Duodenal mucosa (tissue), 2 donors: ENCODE data around the gene ZNF324.
"Not testable (repeated sequence)": the region's sequence is repeated elsewhere in the genome, so short reads cannot be mapped to it uniquely, and the experiment has no call there.

Experiments
- H3K27ac ChIP-seq: one replicate; pipeline ENCODE4 v1.7.0; 2013; ENCODE audit warnings: low read depth, low read length
- H3K27me3 ChIP-seq, 2 donors: one replicate each; pipeline ENCODE4 v1.7.0; 2013; ENCODE audit warnings: low read length in 2 of 2, control low read depth in 1 of 2; ENCODE audit not compliant: insufficient read depth in 2 of 2, control insufficient read depth in 1 of 2
- H3K36me3 ChIP-seq, 2 donors: one replicate each; pipeline ENCODE4 v1.7.0; 2013; ENCODE audit warnings: low read length in 2 of 2, control low read depth in 1 of 2; ENCODE audit not compliant: insufficient read depth in 2 of 2, control insufficient read depth in 1 of 2
- H3K4me1 ChIP-seq, 2 donors: one replicate each; pipeline ENCODE4 v1.7.0; 2013; ENCODE audit warnings: low read length in 2 of 2, control low read depth in 1 of 2; ENCODE audit not compliant: insufficient read depth in 2 of 2, control insufficient read depth in 1 of 2
- H3K4me3 ChIP-seq, 2 donors: one replicate each; pipeline ENCODE4 v1.7.0; 2013; ENCODE audit warnings: low read length in 2 of 2, low read depth in 1 of 2
- H3K9ac ChIP-seq, 2 donors: one replicate each; pipeline ENCODE4 v1.7.0; 2013; ENCODE audit warnings: low read length in 2 of 2, low read depth in 1 of 2
- H3K9me3 ChIP-seq, 2 donors: one replicate each; pipeline ENCODE4 v1.7.0; 2013; ENCODE audit warnings: low read length in 2 of 2, control low read depth in 1 of 2; ENCODE audit not compliant: control insufficient read depth in 1 of 2

The ZNF324 gene

GRCh38 chr19:58479303-58479702 lies 12.4 kb downstream of the ZNF324 start:
- Histone ChIP-seq H3K4me1 (peaks cover 14% of the 10 kb centered on the region in 2 donors), H3K9ac (no peak overlapping the region), H3K4me3 (no peak overlapping the region), H3K9me3 (no peaks in the 10 kb centered on the region), H3K27me3 (no peaks in the 10 kb centered on the region), H3K36me3 (peaks cover 0 to 13% of the 10 kb centered on the region in 2 donors), H3K27ac (no peak overlapping the region)

GRCh38 chr19:58479736-58480480 lies 13.0 kb downstream of the ZNF324 start:
- Histone ChIP-seq H3K9me3 (no peaks in the 10 kb centered on the region), H3K27ac (no peak overlapping the region), H3K9ac (no peak overlapping the region), H3K27me3 (no peaks in the 10 kb centered on the region), H3K36me3 (peaks cover 0 to 13% of the 10 kb centered on the region in 2 donors), H3K4me3 (no peak overlapping the region), H3K4me1 (peaks cover 12 to 14% of the 10 kb centered on the region in 2 donors)

- Histone ChIP-seq H3K4me1 (peaks cover 7 to 9% of the 10 kb centered on the region in 2 donors), H3K36me3 (peaks cover 0 to 13% of the 10 kb centered on the region in 2 donors), H3K27ac (no peak overlapping the region), H3K9me3 (no peaks in the 10 kb centered on the region), H3K9ac (no peak overlapping the region), H3K4me3 (no peak overlapping the region), H3K27me3 (no peaks in the 10 kb centered on the region)
Observed at GRCh38 chr19:58480481-58480830, 13.6 kb downstream of the ZNF324 start.

GRCh38 chr19:58480831-58481230 lies 14.0 kb downstream of the ZNF324 start:
- no peaks in the 10 kb centered on the region for H3K27me3 ChIP-seq
- H3K9ac ChIP-seq = no peak overlapping the region
- peaks cover 0 to 13% of the 10 kb centered on the region in 2 donors for H3K36me3 ChIP-seq
- H3K27ac ChIP-seq = no peak overlapping the region
- no peaks in the 10 kb centered on the region for H3K9me3 ChIP-seq
- peaks cover 7 to 8% of the 10 kb centered on the region in 2 donors for H3K4me1 ChIP-seq
- no peak overlapping the region for H3K4me3 ChIP-seq

- Histone ChIP-seq H3K27me3 (no peaks in the 10 kb centered on the region), H3K27ac (no peak overlapping the region), H3K9ac (no peak overlapping the region), H3K9me3 (no peaks in the 10 kb centered on the region), H3K4me1 (no peaks in the 10 kb centered on the region), H3K4me3 (no peak overlapping the region), H3K36me3 (peaks cover 0 to 13% of the 10 kb centered on the region in 2 donors)
Observed at GRCh38 chr19:58482372-58482771, 15.5 kb downstream of the ZNF324 start.

- no peak overlapping the region for H3K4me3 ChIP-seq
- H3K9ac ChIP-seq = no peak overlapping the region
- H3K4me1 ChIP-seq = no peaks in the 10 kb centered on the region
- H3K27ac ChIP-seq = no peak overlapping the region
- peaks cover 0 to 13% of the 10 kb centered on the region in 2 donors for H3K36me3 ChIP-seq
- no peaks in the 10 kb centered on the region for H3K9me3 ChIP-seq
- H3K27me3 ChIP-seq = no peaks in the 10 kb centered on the region
Observed at GRCh38 chr19:58483776-58484175, 16.9 kb downstream of the ZNF324 start.

- not testable (repeated sequence) for H3K27me3 ChIP-seq, H3K9me3 ChIP-seq, H3K9ac ChIP-seq, H3K4me1 ChIP-seq, H3K4me3 ChIP-seq, H3K27ac ChIP-seq
- H3K36me3 ChIP-seq = peaks cover 0 to 13% of the 10 kb centered on the region in 2 donors
Observed at GRCh38 chr19:58484349-58484748, 17.5 kb downstream of the ZNF324 start.

- Histone ChIP-seq H3K9ac (no peak overlapping the region), H3K4me3 (no peak overlapping the region), H3K36me3 (no peaks in the 10 kb centered on the region), H3K27ac (no peak overlapping the region), H3K9me3 (no peaks in the 10 kb centered on the region), H3K27me3 (no peaks in the 10 kb centered on the region), H3K4me1 (no peaks in the 10 kb centered on the region)
Observed at GRCh38 chr19:58491393-58491792, 24.5 kb downstream of the ZNF324 start.

GRCh38 chr19:58492265-58492664 lies 25.4 kb downstream of the ZNF324 start:
- Histone ChIP-seq H3K4me1 (no peaks in the 10 kb centered on the region), H3K9ac (no peak overlapping the region), H3K9me3 (no peaks in the 10 kb centered on the region), H3K27ac (no peak overlapping the region), H3K4me3 (no peak overlapping the region), H3K27me3 (no peaks in the 10 kb centered on the region), H3K36me3 (no peaks in the 10 kb centered on the region)

- H3K9me3 ChIP-seq = no peaks in the 10 kb centered on the region
- H3K4me1 ChIP-seq = peaks cover 8 to 17% of the 10 kb centered on the region in 2 donors
- H3K9ac ChIP-seq = no peak overlapping the region
- no peaks in the 10 kb centered on the region for H3K36me3 ChIP-seq
- no peaks in the 10 kb centered on the region for H3K27me3 ChIP-seq
- H3K4me3 ChIP-seq = no peak overlapping the region
- no peak overlapping the region for H3K27ac ChIP-seq
Observed at GRCh38 chr19:58497634-58498170, 30.8 kb downstream of the ZNF324 start.
